HEK293 (cell line): ENCODE data around the gene KRTAP5-5.

Experiments used
- ATF2 ChIP-seq: fragments of 450-650 bp; formaldehyde crosslinking; IDR thresholded peaks from 2 replicates; pipeline ENCODE4 v1.5.1; 2016; ENCODE audit warnings: missing biosample characterization, missing genetic modification characterization, low read depth
- CTCF ChIP-seq: fragments of 450-650 bp; formaldehyde crosslinking; IDR thresholded peaks from 2 replicates; pipeline ENCODE4 v1.5.1; 2016; ENCODE audit warnings: missing biosample characterization, missing genetic modification characterization
- ELK4 ChIP-seq: IDR thresholded peaks from 2 replicates; pipeline ENCODE4 v1.6.1; 2011; ENCODE audit warnings: mild to moderate bottlenecking, low read depth, low read length, borderline replicate concordance
- KLF16 ChIP-seq: fragments of 450-650 bp; formaldehyde crosslinking; IDR thresholded peaks from 2 replicates; pipeline ENCODE4 v1.5.1; 2017; ENCODE audit warnings: missing biosample characterization, missing genetic modification characterization
- REST ChIP-seq: fragments of 450-650 bp; formaldehyde crosslinking; IDR thresholded peaks from 2 replicates; pipeline ENCODE4 v1.5.1; 2016; ENCODE audit warnings: missing biosample characterization, missing genetic modification characterization
- SP2 ChIP-seq: fragments of 450-650 bp; formaldehyde crosslinking; IDR thresholded peaks from 2 replicates; pipeline ENCODE4 v1.5.1; 2016; ENCODE audit warnings: missing biosample characterization, missing genetic modification characterization
- TCF7L2 ChIP-seq: IDR thresholded peaks from 2 replicates; pipeline ENCODE4 v1.6.1; 2011; ENCODE audit warnings: low read depth, mild to moderate bottlenecking, inconsistent platforms, low read length, moderate library complexity, borderline replicate concordance
- YY1 ChIP-seq: fragments of 450-650 bp; formaldehyde crosslinking; IDR thresholded peaks from 2 replicates; pipeline ENCODE4 v1.5.1; 2018; ENCODE audit warnings: missing biosample characterization, missing genetic modification characterization
- ZNF132 ChIP-seq: fragments of 450-650 bp; formaldehyde crosslinking; IDR thresholded peaks from 2 replicates; pipeline ENCODE4 v1.5.1; 2017; ENCODE audit warnings: missing biosample characterization, missing genetic modification characterization, borderline replicate concordance
- ZNF274 ChIP-seq, 2 experiments: fragments of 200-500 bp in 1 of 2; fragments of 450-650 bp in 1 of 2; sonication (Bioruptor generic) in 1 of 2; formaldehyde crosslinking in 1 of 2; IDR thresholded peaks; 2 replicates each; pipeline versions ENCODE4 v1.5.1 to v1.6.1; 2014 to 2016; ENCODE audit warnings: borderline replicate concordance in 1 of 2, inconsistent platforms in 1 of 2, low read length in 1 of 2, missing biosample characterization in 1 of 2, missing genetic modification characterization in 1 of 2
- ZNF626 ChIP-seq: fragments of 450-650 bp; sonication (Bioruptor Pico); formaldehyde crosslinking; IDR thresholded peaks from 2 replicates; pipeline ENCODE4 v1.5.1; 2018; ENCODE audit warnings: missing biosample characterization, missing genetic modification characterization, inconsistent platforms
- ZNF639 ChIP-seq: fragments of 450-650 bp; formaldehyde crosslinking; IDR thresholded peaks from 2 replicates; pipeline ENCODE4 v1.5.1; 2016; ENCODE audit warnings: missing biosample characterization, missing genetic modification characterization
- ZNF645 ChIP-seq: fragments of 450-650 bp; formaldehyde crosslinking; IDR thresholded peaks from 2 replicates; pipeline ENCODE4; 2016; ENCODE audit warnings: missing biosample characterization, missing genetic modification characterization
- ZNF785 ChIP-seq: fragments of 450-650 bp; formaldehyde crosslinking; IDR thresholded peaks from 2 replicates; pipeline ENCODE4 v1.5.1; 2016; ENCODE audit warnings: missing biosample characterization, missing genetic modification characterization

GRCh38 chr11:1632053-1632714, 2.6 kb downstream of the KRTAP5-5 start:
- TF ChIP-seq ZNF645 (tag by site-specific recombination): no peak
- no peak for TF ChIP-seq CTCF (tag by site-specific recombination)
- no peak for TF ChIP-seq TCF7L2
- TF ChIP-seq ATF2 (tag by site-specific recombination): no peak
- no peak for TF ChIP-seq ZNF274 (IDR thresholded peaks at IDR 0.05; ENCODE audit: low read length)
- no peak for TF ChIP-seq ZNF274 (tag by site-specific recombination; IDR thresholded peaks at IDR 0.05; ENCODE audit: borderline replicate concordance)
- no peak for TF ChIP-seq ZNF132
- TF ChIP-seq KLF16 (tag by site-specific recombination): no peak
- TF ChIP-seq ELK4: no peak
- no peak for TF ChIP-seq REST (tag by site-specific recombination)
- TF ChIP-seq ZNF785 (tag by site-specific recombination): no peak
- no peak for TF ChIP-seq ZNF626
- no peak for TF ChIP-seq YY1
- no peak for TF ChIP-seq ZNF639 (tag by site-specific recombination)
- TF ChIP-seq SP2 (tag by site-specific recombination): no peak
